Raji (cell line): Measurements from ENCODE around the gene SIAH3.

ENCODE experiments used
- POLR2A ChIP-seq: IDR thresholded peaks from 2 replicates; pipeline ENCODE4 v1.6.1; 2011; ENCODE audit warnings: low read depth, low read length, control low read depth; ENCODE audit not compliant: insufficient read depth

Gene SIAH3

GRCh38 chr13:45812695-45813372 lies 38.7 kb downstream of the SIAH3 start:
- no peak for TF ChIP-seq POLR2A

GRCh38 chr13:45811891-45812694 lies 39.5 kb downstream of the SIAH3 start:
- no peak for TF ChIP-seq POLR2A

GRCh38 chr13:45809801-45810394 lies 41.7 kb downstream of the SIAH3 start:
- no peak for TF ChIP-seq POLR2A

- no peak for TF ChIP-seq POLR2A
Observed at GRCh38 chr13:45808925-45809324, 42.6 kb downstream of the SIAH3 start.

GRCh38 chr13:45807520-45808099 lies 43.9 kb downstream of the SIAH3 start:
- no peak for TF ChIP-seq POLR2A

GRCh38 chr13:45800485-45800884 lies 51.1 kb downstream of the SIAH3 start:
- TF ChIP-seq POLR2A: no peak

GRCh38 chr13:45799451-45799850 lies 52.1 kb downstream of the SIAH3 start:
- no peak for TF ChIP-seq POLR2A

GRCh38 chr13:45798851-45799250 lies 52.7 kb downstream of the SIAH3 start:
- TF ChIP-seq POLR2A: no peak

- no peak for TF ChIP-seq POLR2A
Observed at GRCh38 chr13:45796426-45797235, 54.9 kb downstream of the SIAH3 start.

GRCh38 chr13:45792827-45793303 lies 58.7 kb downstream of the SIAH3 start:
- no peak for TF ChIP-seq POLR2A

GRCh38 chr13:45788011-45788410 lies 63.5 kb downstream of the SIAH3 start:
- TF ChIP-seq POLR2A: no peak

- no peak for TF ChIP-seq POLR2A
Observed at GRCh38 chr13:45787346-45787745, 64.2 kb downstream of the SIAH3 start.

GRCh38 chr13:45786293-45786920 lies 65.1 kb downstream of the SIAH3 start:
- no peak for TF ChIP-seq POLR2A
